LNCAP (cell line): ENCODE data around the gene ARID3B.
A peak's percentile ranks its signal among the peaks of the same experiment; 100 is the strongest.

Source experiments
- CTCF ChIP-seq: fragments of 450-650 bp; IDR thresholded peaks from 2 replicates; pipeline ENCODE4 v1.5.1; 2017; ENCODE audit warnings: mild to moderate bottlenecking

ARID3B gene

GRCh38 chr15:74616996-74617395 lies 76.0 kb downstream of the ARID3B start:
- TF ChIP-seq CTCF, result no peak

- no peak for TF ChIP-seq CTCF
Observed at GRCh38 chr15:74618841-74619596, 78.0 kb downstream of the ARID3B start.

DNA sequence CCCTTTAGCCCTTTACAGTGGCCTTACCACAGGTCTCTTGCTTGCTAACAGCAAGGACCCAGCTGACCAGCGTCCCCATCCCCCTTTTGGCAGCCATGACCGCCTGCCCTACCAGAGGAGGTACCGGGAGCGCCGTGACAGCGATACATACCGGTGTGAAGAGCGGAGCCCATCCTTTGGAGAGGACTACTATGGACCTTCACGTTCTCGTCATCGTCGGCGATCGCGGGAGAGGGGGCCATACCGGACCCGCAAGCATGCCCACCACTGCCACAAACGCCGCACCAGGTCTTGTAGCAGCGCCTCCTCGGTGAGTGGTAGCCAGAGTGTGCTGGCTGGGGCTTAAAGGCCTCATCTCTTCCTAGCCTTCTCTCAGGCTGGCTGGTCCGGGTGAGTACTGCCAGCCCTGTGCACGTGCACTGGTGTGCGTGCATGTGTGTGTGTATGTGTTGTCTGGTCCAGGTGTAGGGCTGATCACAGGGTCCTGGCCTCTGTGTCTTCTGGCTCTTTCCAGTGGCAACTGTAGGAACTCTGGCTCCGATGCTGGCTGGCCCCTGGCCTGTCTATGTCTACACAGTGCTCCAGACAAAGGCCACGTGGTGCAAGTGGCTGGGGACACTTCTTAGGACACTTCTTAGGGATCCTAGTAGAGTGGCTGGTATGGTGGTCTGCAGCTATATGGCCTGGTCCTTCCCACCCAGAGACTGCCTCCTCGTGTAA lies 79.1 kb downstream of the ARID3B start:
- TF ChIP-seq CTCF, result no peak

DNA sequence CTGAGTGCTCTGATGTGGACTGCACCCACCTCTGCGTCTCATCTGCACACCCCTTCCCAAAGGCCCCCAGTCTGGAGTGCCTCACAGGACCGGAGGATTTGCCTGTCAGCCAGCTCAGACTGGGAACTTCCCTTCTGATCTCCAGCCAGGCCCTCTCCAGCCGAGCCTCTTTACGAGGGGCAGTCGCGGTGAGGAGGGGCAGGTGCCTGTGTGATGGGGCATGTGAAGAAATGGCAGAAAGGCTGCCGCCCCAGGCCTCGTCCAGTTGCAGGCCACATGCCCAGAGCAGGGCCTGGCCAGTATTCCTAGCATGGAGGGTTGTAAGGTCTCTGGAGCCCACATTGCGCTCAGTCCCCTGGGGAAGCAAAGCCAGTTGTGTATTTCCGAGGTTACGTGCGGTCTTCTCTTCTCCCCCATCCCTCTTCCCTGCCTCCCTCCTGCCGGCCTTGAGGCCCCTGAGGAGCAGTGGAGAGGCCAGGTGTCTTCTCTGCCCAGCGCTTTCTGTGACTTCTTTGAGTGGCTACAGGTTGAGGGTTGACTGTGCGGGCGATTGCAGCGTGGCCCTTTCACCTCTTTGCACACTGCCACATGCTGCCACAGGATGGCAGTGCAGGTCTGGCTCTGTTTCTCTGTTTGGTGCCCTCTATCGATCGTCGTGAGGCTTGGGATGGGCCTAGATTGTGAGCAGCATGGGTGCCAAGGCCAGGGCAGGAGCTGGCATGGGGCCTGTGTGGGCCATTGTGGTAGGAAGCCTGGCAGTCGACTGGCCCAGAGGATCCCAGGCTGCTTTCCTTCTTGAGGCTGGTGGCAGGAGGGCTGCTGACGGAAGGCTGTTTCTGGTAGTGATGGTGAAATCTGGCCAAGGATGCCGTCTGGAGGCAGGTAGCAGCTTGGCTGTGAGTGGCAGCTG lies 79.9 kb downstream of the ARID3B start:
- peak; percentile 98 for TF ChIP-seq CTCF

DNA sequence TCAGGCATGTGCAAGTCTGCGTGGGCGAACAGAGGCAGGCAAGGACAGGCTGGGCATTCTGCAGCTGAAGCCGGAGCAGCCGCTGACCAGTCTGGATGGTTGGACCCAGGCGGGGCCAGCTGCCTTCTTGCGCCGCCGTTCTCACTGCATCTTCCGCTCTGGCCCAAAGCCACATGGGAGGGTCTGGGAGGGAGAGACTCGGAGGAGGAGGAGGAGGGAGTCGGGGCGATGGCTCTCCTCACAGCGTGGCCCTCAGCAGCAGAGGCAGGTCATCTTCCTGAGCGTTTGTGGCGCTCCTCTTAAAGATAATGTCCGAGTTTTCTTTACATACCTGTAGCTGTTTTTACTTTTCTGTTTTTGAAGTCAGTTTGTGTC lies 80.5 kb downstream of the ARID3B start:
- TF ChIP-seq CTCF, result no peak

DNA sequence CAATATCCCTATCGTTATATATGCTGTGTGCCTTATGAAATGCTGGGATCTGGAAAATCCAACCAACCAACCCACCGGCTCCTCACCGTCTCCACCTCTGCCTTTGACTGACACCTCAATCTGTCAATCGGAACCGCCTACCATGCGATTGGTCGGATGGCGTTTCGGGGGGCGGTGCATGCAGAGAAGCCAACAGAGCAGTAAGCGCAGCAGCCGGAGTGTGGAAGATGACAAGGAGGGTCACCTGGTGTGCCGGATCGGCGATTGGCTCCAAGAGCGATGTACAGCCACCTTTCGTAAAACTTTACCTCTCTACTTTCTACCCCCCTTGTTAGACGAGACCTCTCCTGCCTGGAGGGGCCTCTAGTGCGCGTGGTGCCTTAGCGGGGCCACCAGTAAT lies 80.9 kb downstream of the ARID3B start:
- no peak for TF ChIP-seq CTCF

GRCh38 chr15:74622758-74623157 lies 81.7 kb downstream of the ARID3B start:
- no peak for TF ChIP-seq CTCF
